ENCODE data around the gene SMAD2.

- TF ChIP-seq CTCF (IDR thresholded peaks at IDR 0.05; ENCODE audit: borderline replicate concordance, extremely low read depth, low read length, poor library complexity, severe bottlenecking) (no peak), EZH2 (IDR thresholded peaks at IDR 0.05; ENCODE audit: borderline replicate concordance, low read depth, low read length, severe bottlenecking) (no peak)
Measured at GRCh38 chr18:47882641-47883040, 47.8 kb downstream of the SMAD2 start.
